IMR-90 (cell line): Measurements from ENCODE around the gene ARHGAP18. TPM values are rescaled to one million over a fixed set of nuclear protein-coding genes. Genes with fewer than 3 reads are reported as not detected.

Experiments
- ATAC-seq: fragments of 200-7000 bp; cut with Tn5 transposase; 2 replicates; pipeline ENCODE4 v1.9.1; 2020; ENCODE audit warnings: low read depth, mild to moderate bottlenecking, moderate library complexity
- BruUV-seq: library from RNA; stranded (reverse); fragments of 400-500 nt; replicated peaks from 2 replicates; lab custom pipeline; 2021; lab: Mats Ljungman, UMichigan
- CTCF ChIA-PET: fragments of 300-600 bp; formaldehyde crosslinking; extraction: SDS; loops from one replicate; lab custom pipeline; 2021; ENCODE audit warnings: antibody characterized with exemption; lab: Yijun Ruan, JAX
- POLR2A ChIA-PET: fragments of 300-600 bp; sonication (Branson Sonifier 250); formaldehyde crosslinking; loops from one replicate; lab custom pipeline; 2022; ENCODE audit warnings: antibody characterized with exemption; ENCODE audit not compliant: unreplicated experiment; lab: Charles Lee
- DNase-seq: peaks from one replicate; pipeline ENCODE4 v3.0.0; 2013
- H2AFZ ChIP-seq: replicated peaks from 2 replicates; pipeline ENCODE3; 2013; ENCODE audit warnings: low read length, mild to moderate bottlenecking; ENCODE audit not compliant: poor library complexity
- H2AK5ac ChIP-seq: 2 replicates; pipeline ENCODE4 v1.6.1; 2013; ENCODE audit warnings: low read depth, low read length, inconsistent platforms
- H2AK9ac ChIP-seq: replicated peaks from 2 replicates; pipeline ENCODE3; 2013; ENCODE audit warnings: mild to moderate bottlenecking, low read depth, low read length, moderate library complexity; ENCODE audit not compliant: poor library complexity
- H2BK120ac ChIP-seq: 2 replicates; pipeline ENCODE4 v1.6.1; 2013; ENCODE audit warnings: low read depth, low read length, inconsistent platforms
- H2BK15ac ChIP-seq: 3 replicates; pipeline ENCODE4 v1.6.1; 2013; ENCODE audit warnings: low read depth, low read length, inconsistent platforms
- H2BK20ac ChIP-seq: 2 replicates; pipeline ENCODE4 v1.6.1; 2013; ENCODE audit warnings: low read depth, mild to moderate bottlenecking, inconsistent platforms, low read length, moderate library complexity
- H2BK5ac ChIP-seq: 2 replicates; pipeline ENCODE4 v1.6.1; 2013; ENCODE audit warnings: mild to moderate bottlenecking, low read depth, low read length, inconsistent platforms; ENCODE audit not compliant: poor library complexity, severe bottlenecking
- H3K14ac ChIP-seq: replicated peaks from 2 replicates; pipeline ENCODE4 v1.6.1; 2013; ENCODE audit warnings: low read depth, low read length, inconsistent platforms
- H3K18ac ChIP-seq: 2 replicates; pipeline ENCODE4 v1.6.1; 2013; ENCODE audit warnings: low read depth, low read length, control low read depth
- H3K23ac ChIP-seq: 2 replicates; pipeline ENCODE4 v1.6.1; 2013; ENCODE audit warnings: low read depth, low read length, inconsistent platforms
- H3K27ac ChIP-seq: 2 replicates; pipeline ENCODE4 v1.5.1; 2013; ENCODE audit warnings: mild to moderate bottlenecking, control low read depth, low read length; ENCODE audit not compliant: insufficient read depth
- H3K27me3 ChIP-seq: 2 replicates; pipeline ENCODE4 v1.6.1; 2013; ENCODE audit warnings: low read length; ENCODE audit not compliant: control insufficient read depth, insufficient read depth
- H3K36me3 ChIP-seq: 2 replicates; pipeline ENCODE4 v1.6.1; 2013; ENCODE audit warnings: low read length, mixed read lengths; ENCODE audit not compliant: control insufficient read depth, insufficient read depth
- H3K4ac ChIP-seq: 2 replicates; pipeline ENCODE4 v1.6.1; 2013; ENCODE audit warnings: low read depth, low read length, inconsistent platforms
- H3K4me1 ChIP-seq: 2 replicates; pipeline ENCODE4 v1.6.1; 2013; ENCODE audit warnings: low read length, mixed read lengths; ENCODE audit not compliant: control insufficient read depth, insufficient read depth
- H3K4me2 ChIP-seq: 2 replicates; pipeline ENCODE4 v1.6.1; 2013; ENCODE audit warnings: low read depth, mild to moderate bottlenecking, control low read depth, low read length, moderate library complexity
- H3K4me3 ChIP-seq: 2 replicates; pipeline ENCODE4 v1.5.1; 2013; ENCODE audit warnings: low read depth, mild to moderate bottlenecking, control low read depth, low read length, moderate library complexity; ENCODE audit not compliant: insufficient read depth
- H3K56ac ChIP-seq: 2 replicates; pipeline ENCODE4 v1.6.1; 2013; ENCODE audit warnings: low read length, inconsistent platforms; ENCODE audit not compliant: insufficient read depth; ENCODE audit errors: extremely low read depth
- H3K79me1 ChIP-seq, 2 experiments: 2 replicates each; pipeline ENCODE4 v1.6.1; 2013; ENCODE audit warnings: low read length in 2 of 2, inconsistent platforms in 1 of 2, low read depth in 1 of 2
- H3K9ac ChIP-seq: 2 replicates; pipeline ENCODE4 v1.6.1; 2013; ENCODE audit warnings: low read depth, low read length, control low read depth
- H3K9me1 ChIP-seq: 2 replicates; pipeline ENCODE4 v1.6.1; 2013; ENCODE audit warnings: low read length, inconsistent platforms; ENCODE audit not compliant: insufficient read depth
- H3K9me3 ChIP-seq: 2 replicates; pipeline ENCODE4 v1.6.1; 2013; ENCODE audit warnings: low read length; ENCODE audit not compliant: control insufficient read depth, insufficient read depth
- H4K20me1 ChIP-seq: 2 replicates; pipeline ENCODE4 v1.6.1; 2013; ENCODE audit warnings: low read length, inconsistent platforms; ENCODE audit not compliant: insufficient read depth
- H4K5ac ChIP-seq: 2 replicates; pipeline ENCODE4 v1.6.1; 2013; ENCODE audit warnings: mild to moderate bottlenecking, low read depth, low read length, control low read depth
- H4K8ac ChIP-seq, 2 experiments: 2 replicates each; pipeline ENCODE4 v1.6.1; 2013; ENCODE audit warnings: low read depth in 2 of 2, low read length in 2 of 2, control low read depth in 1 of 2, inconsistent platforms in 1 of 2
- H4K91ac ChIP-seq: 2 replicates; pipeline ENCODE4 v1.6.1; 2013; ENCODE audit warnings: low read depth, low read length, inconsistent platforms; ENCODE audit not compliant: insufficient read depth
- BHLHE40 ChIP-seq: fragments of 150-350 bp; IDR thresholded peaks from 2 replicates; pipeline ENCODE4 v1.6.1; 2016; ENCODE audit warnings: mild to moderate bottlenecking, low read depth, low read length
- CEBPB ChIP-seq: IDR thresholded peaks from 2 replicates; pipeline ENCODE4 v1.6.1; 2012; ENCODE audit warnings: low read depth, low read length, improper control_type of control experiment
- FOS ChIP-seq: fragments of 150-350 bp; IDR thresholded peaks from 2 replicates; pipeline ENCODE4 v1.6.1; 2016; ENCODE audit warnings: low read depth, low read length
- MAZ ChIP-seq: IDR thresholded peaks from 2 replicates; pipeline ENCODE4 v1.6.1; 2012; ENCODE audit warnings: low read depth, mild to moderate bottlenecking, low read length, improper control_type of control experiment, moderate library complexity, borderline replicate concordance
- MXI1 ChIP-seq: IDR thresholded peaks from 2 replicates; pipeline ENCODE4 v1.6.1; 2012; ENCODE audit warnings: low read depth, mild to moderate bottlenecking, low read length, moderate library complexity, borderline replicate concordance
- POLR2A ChIP-seq: IDR thresholded peaks from 2 replicates; pipeline ENCODE4 v1.6.1; 2012; ENCODE audit warnings: mild to moderate bottlenecking, low read depth, low read length
- RAD21 ChIP-seq: IDR thresholded peaks from 2 replicates; pipeline ENCODE4 v1.6.1; 2012; ENCODE audit warnings: low read length, improper control_type of control experiment
- RFX5 ChIP-seq: IDR thresholded peaks from 2 replicates; pipeline ENCODE4 v1.8.0; 2012; ENCODE audit warnings: low read depth, mild to moderate bottlenecking, low read length, moderate library complexity
- WGBS, 2 experiments: methylation state at CpG; one replicate each; pipeline versions ENCODE4 v1.1.5 to v1.1.7; 2013; ENCODE audit warnings: missing lambda C conversion rate in 2 of 2; ENCODE audit not compliant: insufficient read length in 1 of 2; ENCODE audit errors: extremely low coverage in 2 of 2; 5-methylcytosine and 5-hydroxymethylcytosine counted together
- dilution Hi-C: fragments of 300-500 bp; cut with HindIII; formaldehyde crosslinking; loops from one replicate; pipeline ENCODE4 v1.14.3; 2018; ENCODE audit warnings: low sequenced_read_pairs; ENCODE audit not compliant: unreplicated experiment
- in situ Hi-C: fragments of 300-500 bp; cut with MboI; formaldehyde crosslinking; loops from 3 replicates; pipeline ENCODE4 v1.14.3; 2019; ENCODE audit warnings: low sequenced_read_pairs, inconsistent platforms, mixed read lengths
- intact Hi-C: fragments of 100-400 bp; cut with micrococcal nuclease; formaldehyde crosslinking; loops from 2 replicates; pipeline ENCODE4 v1.10.0; 2022
- polyA plus RNA-seq, 3 experiments: library from polyadenylated mRNA; depleted of rRNA; stranded (reverse); fragments of >200 nt; gene quantifications; 2 replicates each; pipeline ENCODE4 v1.2.3, GENCODE V29; 2012; ENCODE audit warnings: low replicate concordance in 1 of 3
- total RNA-seq: library from RNA; depleted of rRNA; stranded (reverse); fragments of >200 nt; gene quantifications from 2 replicates; pipeline ENCODE4 v1.2.3, GENCODE V29; 2012
- TF ChIP-seq, protein P1 (sequence below): conservative IDR thresholded peaks from 2 replicates; pipeline ENCODE4 v1.5.1; 2012; ENCODE audit warnings: mild to moderate bottlenecking, low read depth, low read length, improper control_type of control experiment
- TF ChIP-seq, protein P2 (sequence below): fragments of 150-350 bp; IDR thresholded peaks from 2 replicates; pipeline ENCODE4 v1.6.1; 2016; ENCODE audit warnings: low read depth, mild to moderate bottlenecking, low read length, moderate library complexity, borderline replicate concordance
- TF ChIP-seq, protein P3 (sequence below): fragments of 150-350 bp; IDR thresholded peaks from 2 replicates; pipeline ENCODE4 v1.6.1; 2017; ENCODE audit warnings: mild to moderate bottlenecking, antibody characterized with exemption, low read length, low read depth

ARHGAP18 gene
- total and polyA plus RNA-seq, 2 of the 4 experiments (the other 2 are of a cell fraction), result 6.2 to 17.0 TPM

DNA sequence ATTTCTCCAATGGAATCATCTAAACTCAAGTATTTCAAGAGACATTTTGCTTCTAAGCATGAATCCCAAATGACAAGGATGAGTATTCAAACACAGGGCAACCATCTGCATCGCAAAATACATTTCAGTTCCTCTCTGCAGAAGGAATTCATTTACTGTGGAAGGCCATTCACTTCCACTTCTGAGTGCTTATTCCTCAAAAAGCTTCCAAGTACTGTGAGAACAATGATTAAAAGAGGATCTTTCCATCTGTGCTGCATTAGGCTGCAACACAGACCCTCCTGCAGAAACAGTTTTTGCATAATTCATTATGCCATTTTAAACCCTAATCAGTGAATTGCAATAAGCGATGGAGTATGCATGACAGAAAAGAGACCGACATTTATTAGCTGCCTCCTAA lies 52.5 kb downstream of the ARHGAP18 start:
- intact Hi-C loops, result no loop called here
- Histone ChIP-seq H3K9ac (no peak overlapping the region), H3K27me3 (no peaks in the 10 kb centered on the region), H3K9me3 (no peaks in the 10 kb centered on the region), H3K23ac (no peak overlapping the region), H3K36me3 (no peaks in the 10 kb centered on the region), H3K4me1 (no peaks in the 10 kb centered on the region), H3K9me1 (0 out of 2 replicates have a peak, but pooled peaks cover 7% of the 10 kb centered on the region), H4K5ac (no peak overlapping the region), H2BK20ac (no peak overlapping the region), H2AK5ac (no peak overlapping the region), H4K8ac (no peak overlapping the region), H3K27ac (no peak overlapping the region), H3K14ac (no peak overlapping the region), H3K56ac (no peak overlapping the region), H3K4ac (no peak overlapping the region), H3K18ac (no peak overlapping the region), H4K20me1 (no peaks in the 10 kb centered on the region), H2BK5ac (no peak overlapping the region), H2AFZ (no peak overlapping the region), H4K91ac (no peak overlapping the region), H2BK120ac (no peak overlapping the region), H2AK9ac (no peak overlapping the region), H3K4me3 (no peak overlapping the region), H3K79me1 (peaks cover 31 to 46% of the 10 kb centered on the region in 2 experiments), H3K4me2 (no peak overlapping the region), H2BK15ac (no peak overlapping the region)
- POLR2A ChIA-PET, result interaction anchor here (0.6 kb wide), 1 partner anchor 92 kb away, joined by 13 read pairs; no protein-coding TSS in a partner anchor
- TF ChIP-seq, protein P1, sequence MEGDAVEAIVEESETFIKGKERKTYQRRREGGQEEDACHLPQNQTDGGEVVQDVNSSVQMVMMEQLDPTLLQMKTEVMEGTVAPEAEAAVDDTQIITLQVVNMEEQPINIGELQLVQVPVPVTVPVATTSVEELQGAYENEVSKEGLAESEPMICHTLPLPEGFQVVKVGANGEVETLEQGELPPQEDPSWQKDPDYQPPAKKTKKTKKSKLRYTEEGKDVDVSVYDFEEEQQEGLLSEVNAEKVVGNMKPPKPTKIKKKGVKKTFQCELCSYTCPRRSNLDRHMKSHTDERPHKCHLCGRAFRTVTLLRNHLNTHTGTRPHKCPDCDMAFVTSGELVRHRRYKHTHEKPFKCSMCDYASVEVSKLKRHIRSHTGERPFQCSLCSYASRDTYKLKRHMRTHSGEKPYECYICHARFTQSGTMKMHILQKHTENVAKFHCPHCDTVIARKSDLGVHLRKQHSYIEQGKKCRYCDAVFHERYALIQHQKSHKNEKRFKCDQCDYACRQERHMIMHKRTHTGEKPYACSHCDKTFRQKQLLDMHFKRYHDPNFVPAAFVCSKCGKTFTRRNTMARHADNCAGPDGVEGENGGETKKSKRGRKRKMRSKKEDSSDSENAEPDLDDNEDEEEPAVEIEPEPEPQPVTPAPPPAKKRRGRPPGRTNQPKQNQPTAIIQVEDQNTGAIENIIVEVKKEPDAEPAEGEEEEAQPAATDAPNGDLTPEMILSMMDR, result no peak
- no peak for TF ChIP-seq FOS
- TF ChIP-seq, protein P2, sequence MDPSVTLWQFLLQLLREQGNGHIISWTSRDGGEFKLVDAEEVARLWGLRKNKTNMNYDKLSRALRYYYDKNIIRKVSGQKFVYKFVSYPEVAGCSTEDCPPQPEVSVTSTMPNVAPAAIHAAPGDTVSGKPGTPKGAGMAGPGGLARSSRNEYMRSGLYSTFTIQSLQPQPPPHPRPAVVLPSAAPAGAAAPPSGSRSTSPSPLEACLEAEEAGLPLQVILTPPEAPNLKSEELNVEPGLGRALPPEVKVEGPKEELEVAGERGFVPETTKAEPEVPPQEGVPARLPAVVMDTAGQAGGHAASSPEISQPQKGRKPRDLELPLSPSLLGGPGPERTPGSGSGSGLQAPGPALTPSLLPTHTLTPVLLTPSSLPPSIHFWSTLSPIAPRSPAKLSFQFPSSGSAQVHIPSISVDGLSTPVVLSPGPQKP, result no peak
- TF ChIP-seq CEBPB, result no peak
- TF ChIP-seq, protein P3, sequence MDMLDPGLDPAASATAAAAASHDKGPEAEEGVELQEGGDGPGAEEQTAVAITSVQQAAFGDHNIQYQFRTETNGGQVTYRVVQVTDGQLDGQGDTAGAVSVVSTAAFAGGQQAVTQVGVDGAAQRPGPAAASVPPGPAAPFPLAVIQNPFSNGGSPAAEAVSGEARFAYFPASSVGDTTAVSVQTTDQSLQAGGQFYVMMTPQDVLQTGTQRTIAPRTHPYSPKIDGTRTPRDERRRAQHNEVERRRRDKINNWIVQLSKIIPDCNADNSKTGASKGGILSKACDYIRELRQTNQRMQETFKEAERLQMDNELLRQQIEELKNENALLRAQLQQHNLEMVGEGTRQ, result no peak
- no peak for TF ChIP-seq MXI1
- TF ChIP-seq RAD21, result no peak
- TF ChIP-seq BHLHE40, result no peak
- no peak for TF ChIP-seq RFX5
- no peak for TF ChIP-seq MAZ
- TF ChIP-seq POLR2A, result no peak
- dilution Hi-C loops, result no loop called here
- DNase-seq (no peak), ATAC-seq (no peak)
- CTCF ChIA-PET, result no interaction called here
- in situ Hi-C loops, result no loop called here
- no TSS peak for BruUV-seq
- WGBS, 2 experiments, result 85% methylated on average over 2 of the region's 3 CpGs; no CpG with 5 or more reads in 1 of the 2 experiments
